NCI-H774 (cell line): Measurements from ENCODE around the gene GJC2.
"Not testable (repeated sequence)": the region's sequence is repeated elsewhere in the genome, so short reads cannot be mapped to it uniquely, and the experiment has no call there.

Experiments
- DNase-seq: peaks from one replicate; lab custom pipeline; 2025; lab: John Stamatoyannopoulos, UW

GJC2 gene

DNA sequence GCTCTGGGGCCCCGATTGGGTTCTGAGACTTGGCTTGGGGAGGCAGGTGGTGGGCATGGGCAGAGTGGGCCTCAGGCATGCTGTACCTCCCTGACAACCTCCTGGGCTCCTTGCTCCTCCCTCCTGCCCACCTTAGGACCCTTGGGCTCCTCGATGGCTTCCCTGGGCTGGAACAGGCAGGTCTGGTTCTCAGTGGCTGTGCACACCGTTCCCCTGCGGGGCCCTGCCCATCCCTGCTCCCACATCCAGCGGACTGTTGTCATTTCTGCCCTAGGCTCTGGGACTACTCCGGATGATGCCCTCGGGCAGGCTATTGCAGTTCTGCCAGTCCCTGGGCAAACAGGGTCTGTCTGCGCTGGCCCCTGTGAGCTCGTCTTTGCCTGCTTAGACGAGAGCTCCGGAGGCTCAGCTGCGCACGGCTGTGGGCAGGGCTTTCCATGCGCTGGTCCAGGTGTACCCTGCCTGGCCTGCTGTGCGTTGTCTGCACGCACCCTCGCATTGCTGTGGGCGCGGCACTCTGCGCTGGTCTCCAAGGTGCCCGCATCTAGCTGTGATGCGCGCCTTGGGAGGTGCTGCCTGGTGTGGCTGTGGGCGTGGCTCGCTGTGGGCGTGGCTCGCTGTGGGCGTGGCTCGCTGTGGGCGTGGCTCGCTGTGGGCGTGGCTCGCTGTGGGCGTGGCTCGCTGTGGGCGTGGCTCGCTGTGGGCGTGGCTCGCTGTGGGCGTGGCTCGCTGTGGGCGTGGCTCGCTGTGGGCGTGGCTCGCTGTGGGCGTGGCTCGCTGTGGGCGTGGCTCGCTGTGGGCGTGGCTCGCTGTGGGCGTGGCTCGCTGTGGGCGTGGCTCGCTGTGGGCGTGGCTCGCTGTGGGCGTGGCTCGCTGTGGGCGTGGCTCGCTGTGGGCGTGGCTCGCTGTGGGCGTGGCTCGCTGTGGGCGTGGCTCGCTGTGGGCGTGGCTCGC is 24.1 kb downstream of the GJC2 start:
- DNase-seq = peak; percentile 47

DNA sequence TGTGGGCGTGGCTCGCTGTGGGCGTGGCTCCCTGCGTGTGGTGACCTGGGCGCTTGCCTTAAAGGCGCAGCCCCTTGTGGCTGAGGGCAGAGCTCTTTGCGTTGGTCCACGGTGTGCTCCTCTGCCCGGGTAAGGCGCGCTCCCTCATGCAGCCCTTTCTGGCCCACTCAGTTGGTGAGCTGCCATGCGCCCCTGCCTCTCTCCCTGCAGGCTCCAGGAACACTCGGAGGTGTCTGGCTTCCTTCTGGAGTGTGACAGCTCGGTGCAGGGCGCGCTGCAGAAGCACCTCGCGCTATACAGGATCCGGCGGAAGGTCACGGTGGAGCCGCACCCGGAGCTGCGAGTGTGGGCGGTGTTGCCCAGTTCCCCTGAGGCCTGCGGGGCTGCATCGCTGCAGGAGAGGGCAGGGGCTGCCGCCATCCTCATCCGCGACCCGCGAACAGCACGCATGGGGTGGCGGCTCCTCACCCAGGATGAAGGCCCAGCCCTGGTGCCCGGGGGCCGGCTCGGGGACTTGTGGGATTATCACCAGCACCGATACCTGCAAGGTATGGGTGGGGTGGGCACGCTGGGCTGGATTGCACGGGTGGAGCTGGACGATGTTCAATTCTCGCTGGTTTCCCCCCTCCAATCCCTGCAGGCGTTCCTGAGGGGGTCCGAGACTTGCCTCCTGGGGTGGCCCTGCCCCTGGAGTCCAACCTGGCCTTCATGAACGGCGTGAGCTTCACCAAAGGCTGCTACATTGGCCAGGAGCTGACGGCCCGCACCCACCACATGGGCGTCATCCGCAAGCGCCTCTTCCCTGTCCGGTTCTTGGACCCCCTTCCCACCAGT is 25.0 kb downstream of the GJC2 start:
- DNase-seq = peak; percentile 18

DNA sequence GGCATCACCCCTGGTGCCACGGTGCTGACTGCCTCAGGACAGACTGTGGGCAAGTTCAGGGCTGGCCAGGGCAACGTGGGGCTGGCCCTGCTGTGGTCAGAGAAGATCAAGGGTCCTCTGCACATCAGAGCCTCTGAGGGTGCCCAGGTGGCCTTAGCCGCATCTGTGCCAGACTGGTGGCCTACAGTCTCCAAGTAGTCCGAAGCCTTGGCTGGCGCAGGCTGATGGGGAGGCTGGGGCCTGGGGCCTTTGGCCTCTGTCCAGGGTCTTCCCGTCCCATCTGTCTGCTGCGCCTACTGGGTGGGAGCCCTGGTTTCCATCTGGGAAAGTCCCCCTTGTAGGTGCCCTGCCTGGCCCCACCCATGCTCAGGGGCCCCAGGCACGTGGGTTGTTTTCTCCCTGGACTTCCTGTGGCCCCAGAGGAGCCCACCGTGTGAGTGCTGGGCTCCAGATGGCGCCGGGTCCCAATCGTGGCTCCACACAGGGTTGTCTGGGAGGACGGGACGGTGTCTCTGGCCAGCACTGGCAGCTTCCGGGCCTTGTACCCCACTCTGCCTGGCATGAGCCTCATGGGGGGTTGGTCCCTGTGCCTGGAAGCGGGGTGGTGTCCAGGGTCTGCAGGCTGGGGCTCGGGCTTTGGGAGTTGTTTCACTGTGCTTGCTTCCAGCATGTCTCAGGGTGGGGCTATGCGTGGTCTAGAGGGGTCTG is 25.7 kb downstream of the GJC2 start:
- DNase-seq = no peak

DNA sequence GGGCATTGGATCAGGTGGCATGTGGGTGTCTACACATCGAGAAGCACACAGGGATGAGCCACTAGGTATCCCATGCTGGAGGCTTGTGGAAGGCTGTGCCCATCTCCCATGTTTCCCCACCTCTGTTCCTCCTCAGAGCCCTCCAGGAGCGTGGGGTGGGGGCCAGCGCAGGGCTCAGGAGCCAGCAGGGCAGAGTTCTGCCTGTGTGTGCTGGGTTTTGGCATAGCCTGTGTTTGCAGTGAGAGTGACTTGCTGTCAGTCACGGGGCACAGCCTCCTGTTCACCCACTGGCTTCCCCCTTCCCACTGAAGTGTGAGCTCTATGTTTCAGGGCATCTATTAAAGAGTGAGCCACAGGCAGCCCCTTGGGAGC is 26.3 kb downstream of the GJC2 start:
- no peak for DNase-seq

DNA sequence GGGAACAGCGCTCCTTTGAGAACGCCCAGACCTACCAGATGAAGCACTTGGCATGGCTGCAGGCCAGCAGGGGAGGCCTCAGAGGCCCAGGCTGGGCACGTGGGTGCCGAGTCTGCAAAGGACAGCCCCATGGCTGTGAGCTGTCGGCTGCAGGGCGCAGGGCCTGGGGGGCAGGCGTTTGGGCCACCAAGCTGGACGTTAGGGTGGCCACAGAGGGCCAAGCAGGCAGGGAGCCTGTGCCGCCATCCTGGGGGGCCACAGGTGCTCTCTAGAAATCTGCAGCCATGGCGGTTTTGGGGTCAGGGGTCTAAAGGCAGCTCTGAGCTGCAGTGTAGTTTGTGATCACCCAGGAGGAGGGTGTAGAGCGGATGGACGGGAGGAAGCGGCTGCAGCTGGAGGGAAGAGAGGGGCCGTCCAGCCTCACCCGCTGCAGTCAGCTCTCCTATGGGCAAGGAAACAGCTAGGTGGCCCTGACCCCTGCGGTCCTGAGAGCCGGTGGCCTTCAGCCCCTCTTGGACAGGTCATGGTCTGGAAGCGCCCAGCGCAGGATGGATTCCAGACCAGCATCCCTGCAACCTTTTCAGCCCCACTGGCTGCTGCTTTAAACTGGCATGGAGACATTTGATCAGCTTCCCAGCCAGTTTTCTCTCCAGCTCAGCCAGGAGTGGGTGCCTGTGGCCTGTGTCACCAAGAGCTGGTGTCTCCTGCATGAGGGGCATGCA is 26.9 kb downstream of the GJC2 start:
- DNase-seq = no peak

DNA sequence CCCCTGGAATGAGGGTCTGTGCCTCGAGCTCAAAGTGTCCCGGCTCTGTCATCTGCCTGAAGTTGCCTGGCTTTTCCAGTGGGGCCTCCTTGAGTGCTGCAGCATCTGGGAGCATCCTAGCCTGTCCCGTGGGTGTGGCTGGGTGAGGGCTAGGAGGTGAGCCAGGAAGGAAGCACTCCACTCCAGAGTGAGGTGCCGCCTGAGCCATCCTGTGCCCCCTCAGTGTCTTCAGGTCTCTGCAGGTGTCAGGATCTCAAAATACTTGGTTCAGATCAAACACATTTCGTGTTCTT is 27.4 kb downstream of the GJC2 start:
- no peak for DNase-seq

DNA sequence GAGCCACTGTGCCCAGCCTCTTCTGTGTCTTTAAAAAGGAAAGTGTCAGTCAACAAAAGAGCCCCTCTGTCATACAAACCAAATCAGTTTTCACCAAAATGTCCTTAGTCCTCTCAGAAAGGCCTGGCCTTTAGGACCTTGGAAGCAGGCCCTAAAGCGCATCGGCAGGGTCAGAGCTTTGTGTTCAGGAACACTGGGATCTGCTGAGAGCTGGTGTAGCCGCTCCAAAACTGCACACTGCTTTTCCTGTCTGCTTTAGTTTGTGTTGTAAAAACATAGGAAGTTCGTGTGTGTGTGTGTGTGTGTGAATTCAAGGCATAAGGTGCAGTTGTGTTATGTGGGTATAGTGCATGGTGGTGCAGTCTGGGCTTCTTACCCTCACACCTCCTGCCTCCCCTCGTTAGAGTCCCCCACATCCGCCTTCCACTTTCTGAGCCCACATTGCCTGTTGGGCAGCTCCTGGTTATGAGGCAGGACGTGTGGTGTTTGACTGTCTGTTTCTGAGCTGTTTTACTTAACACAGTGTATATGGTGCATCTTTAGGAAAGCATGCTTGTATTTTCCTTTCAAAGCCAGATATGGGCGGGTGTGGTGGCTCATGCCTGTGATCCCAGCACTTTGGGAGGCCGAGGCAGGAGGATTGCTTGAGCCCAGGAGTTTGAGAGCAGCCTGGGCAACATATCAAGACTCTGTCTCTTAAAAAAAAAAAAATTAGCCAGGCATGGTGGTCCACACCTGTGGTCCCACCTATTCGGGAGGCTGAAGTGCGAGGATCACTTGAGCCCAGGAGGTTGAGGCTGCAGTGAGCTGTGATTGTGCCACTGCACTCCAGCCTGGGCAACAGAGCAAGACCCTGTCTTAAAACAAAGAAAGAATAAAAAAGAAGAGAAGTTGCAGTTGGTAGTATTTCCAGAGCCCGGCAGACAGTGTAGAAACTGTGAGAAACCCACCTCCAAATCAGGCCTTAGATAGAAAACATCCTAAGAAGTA is 28.3 kb downstream of the GJC2 start:
- no peak for DNase-seq

DNA sequence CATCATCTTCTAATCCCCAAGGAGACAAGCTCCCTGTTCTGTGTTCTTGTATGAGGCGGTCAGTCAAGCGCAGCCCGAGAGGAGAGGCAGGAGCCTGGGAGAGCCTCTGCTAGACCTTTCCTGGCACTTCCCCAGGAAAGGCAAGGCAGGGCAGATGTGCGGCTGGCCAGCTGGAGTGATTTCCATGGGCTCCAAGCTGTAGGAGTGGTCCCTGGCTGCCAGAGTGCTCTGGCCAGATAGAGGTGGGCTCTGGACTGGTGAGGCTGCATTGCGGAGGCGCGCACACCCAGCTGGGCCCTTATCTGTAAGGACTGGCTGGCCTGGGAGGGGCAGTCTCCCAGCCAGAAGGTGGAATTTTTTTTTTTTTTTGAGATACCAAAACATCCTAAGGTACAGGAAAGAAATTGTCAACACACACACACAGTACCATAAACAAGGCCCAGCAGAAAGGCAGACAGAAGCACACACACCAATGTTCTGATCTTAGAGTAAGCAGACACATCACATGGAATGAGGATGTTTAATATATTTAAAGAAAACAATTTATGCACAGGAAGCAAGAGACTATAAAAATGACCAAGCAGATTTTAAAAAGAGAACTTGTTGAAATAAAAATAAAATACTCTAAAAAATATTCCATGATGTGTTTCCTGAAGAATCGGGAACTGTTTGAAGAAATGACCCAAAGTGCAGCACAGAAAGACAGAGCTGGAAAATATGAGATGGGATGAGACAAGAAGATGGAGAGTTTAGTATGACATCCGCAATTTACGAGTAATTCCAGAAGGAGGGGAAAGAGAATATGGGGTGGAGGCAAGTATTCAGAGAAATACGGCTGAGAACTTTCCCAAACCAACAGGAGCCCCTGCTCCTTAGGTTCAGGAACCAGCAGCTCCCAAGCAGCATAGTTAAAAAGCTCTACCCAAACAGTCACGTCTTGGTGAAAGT is 29.3 kb downstream of the GJC2 start:
- no peak for DNase-seq

DNA sequence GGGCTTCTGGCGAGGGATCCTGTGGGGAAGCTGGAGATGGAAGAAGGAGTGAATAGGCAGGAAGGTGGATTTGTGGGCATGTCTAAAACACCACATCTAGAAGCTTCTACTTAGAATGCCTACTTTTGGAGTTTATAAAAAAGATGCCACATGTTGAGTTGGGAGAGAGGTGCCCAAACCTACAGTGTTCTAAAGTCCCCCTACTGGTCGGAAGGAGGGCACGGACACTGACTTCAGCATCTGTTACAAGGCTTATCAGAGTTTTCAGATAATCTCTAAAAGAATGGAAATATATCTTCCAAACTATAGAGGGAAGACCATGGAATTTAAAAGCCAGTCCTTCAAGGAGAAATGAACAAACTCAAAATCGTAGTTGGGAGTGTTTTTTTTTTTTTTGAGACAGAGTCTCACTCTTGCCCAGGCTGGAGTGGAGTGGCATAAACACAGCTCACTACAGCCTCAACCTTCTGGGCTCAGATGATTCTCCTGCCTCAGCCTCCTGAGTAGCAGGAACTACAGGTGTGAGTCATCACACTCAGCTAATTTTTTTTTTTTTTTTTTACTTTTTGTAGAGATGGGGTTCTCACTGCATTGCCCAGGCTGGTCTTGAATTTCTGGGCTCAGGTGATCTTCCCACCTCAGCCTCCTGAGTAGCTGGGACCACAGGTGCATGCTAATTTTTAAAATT is 30.7 kb downstream of the GJC2 start:
- no peak for DNase-seq

DNA sequence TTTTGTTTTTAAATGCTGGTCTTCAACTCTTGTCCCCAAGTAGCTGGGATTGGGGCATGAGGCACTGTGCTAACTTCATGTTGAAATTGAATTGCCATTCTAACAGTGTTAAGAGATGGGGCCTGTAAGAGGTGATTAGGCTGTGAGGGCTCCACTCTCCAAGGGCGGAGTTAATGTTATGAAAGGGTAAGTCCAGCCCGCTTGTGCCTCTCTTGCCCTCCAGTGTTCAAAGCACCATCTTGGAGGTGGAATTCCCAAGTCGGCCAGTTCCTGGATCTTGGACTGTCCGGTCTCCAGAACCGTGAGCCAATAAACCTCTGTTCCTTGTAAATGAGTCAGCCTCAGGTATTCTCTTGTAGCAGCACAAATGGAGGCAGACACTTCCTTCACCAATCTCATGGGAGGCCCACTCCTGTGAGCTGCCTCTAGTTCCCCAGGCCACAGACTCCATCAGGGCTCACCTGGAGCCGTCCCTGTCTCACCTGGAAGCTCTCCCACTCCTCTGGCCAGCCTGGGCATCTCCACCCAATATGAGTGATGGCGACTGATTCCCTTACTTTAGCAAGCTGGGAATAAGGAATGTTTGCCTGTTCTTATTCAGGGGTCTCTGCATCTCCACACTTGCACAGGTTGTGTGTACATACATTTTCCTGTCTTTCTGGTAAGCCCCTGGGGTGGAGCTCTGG is 31.4 kb downstream of the GJC2 start:
- no peak for DNase-seq

DNA sequence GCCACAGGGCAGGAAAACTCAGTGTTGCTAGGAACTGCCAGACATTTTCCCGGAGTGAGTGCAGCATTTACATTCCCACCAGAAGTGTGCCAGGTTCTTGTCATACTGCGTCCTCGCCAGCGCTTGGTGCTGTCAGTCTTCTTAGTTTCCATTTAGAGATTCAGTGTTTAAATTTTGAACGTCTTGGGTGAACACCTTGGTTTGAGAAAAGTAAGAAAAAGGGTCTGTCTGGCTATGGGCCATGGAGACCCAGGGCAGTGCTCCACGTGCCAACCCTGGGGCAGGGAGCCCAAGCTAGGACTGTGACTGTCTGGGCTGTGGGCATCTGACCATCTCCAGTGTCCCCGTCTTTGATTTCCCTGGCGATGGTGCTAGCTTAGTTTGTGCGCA is 31.9 kb downstream of the GJC2 start:
- DNase-seq = no peak

DNA sequence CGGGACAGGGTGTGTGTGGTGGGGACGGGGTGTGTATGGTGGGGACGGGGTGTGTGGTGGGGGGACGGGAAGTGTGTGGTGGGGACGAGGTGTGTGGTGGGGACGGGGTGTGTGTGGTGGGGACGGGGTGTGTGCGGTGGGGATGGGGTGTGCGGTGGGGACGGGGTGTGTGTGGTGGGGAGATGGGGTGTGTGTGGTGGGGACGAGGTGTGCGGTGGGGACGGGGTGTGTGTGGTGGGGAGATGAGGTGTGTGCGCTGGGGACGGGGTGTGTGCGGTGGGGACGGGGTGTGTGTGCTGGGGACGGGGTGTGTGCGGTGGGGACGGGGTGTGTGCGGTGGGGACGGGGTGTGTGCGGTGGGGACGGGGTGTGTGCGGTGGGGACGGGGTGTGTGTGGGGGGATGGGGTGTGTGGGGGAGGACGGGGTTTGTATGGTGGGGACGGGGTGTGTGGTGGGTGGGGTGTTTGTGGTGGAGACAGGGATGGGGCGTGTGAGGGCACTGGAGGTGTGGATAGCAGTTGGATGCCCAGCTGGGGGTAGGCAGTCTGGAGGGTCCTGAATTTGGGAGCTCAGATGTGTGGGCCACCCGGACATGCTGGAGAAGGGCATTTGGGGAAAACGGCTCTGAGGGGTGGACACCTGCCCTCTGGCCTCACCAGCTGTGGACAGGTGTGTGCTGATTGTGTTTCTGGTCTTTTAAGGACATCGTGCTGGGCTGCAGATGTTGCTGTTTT is 32.7 kb downstream of the GJC2 start:
- no peak for DNase-seq

DNA sequence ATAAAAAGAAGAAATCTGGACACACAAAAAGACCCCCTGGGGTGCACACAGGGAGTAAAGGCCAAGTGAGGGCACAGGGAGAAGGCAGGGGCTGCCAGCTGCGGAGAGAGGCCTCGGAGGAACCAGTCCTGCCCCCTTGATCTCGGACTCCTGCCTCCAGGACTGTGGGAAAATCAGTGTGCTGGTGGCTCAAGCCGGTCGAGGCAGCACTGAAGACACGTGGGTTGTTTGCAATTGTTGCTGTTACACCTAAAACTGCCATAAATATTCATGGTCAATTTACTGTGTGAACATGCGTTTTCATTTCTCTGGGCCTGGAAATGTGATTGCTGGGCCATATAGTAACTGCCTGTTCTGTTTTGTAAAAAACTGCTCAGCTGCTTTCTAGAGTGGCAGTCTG is 34.4 kb downstream of the GJC2 start:
- no peak for DNase-seq

DNA sequence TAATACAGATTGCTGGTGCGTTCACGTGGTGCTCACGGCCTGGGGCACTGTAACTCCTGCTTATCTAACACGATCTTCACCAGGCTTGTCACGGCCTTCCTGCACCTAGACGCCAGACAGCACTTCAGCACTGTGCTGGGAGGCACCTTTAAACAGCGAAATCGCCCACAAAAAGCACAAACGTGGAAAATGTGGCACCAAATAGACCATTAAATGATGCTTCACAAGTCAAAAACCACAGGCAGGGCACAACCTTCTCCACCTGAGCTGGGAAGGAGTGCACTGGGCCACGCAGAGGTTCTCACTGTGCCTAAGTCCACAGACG is 35.9 kb downstream of the GJC2 start:
- DNase-seq = no peak

DNA sequence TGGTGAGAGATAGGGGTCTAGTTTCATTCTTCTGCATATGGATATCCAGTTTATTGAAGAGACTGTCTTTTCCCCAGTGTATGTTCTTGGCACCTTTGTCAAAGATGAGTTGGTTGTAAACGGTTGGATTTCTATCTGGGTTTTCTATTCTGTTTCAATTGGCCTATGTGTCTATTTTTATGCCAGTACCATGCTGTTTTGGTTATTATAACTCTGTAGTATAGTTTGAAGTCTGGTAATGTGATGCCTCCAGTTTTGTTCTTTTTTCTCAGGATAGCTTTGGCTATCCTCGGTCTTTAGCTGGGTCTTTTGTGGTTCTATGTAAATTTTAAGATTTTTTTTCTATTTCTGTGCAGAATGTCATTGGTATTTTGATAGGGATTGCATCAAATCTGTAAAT is 38.5 kb downstream of the GJC2 start:
- DNase-seq = not testable (repeated sequence)

DNA sequence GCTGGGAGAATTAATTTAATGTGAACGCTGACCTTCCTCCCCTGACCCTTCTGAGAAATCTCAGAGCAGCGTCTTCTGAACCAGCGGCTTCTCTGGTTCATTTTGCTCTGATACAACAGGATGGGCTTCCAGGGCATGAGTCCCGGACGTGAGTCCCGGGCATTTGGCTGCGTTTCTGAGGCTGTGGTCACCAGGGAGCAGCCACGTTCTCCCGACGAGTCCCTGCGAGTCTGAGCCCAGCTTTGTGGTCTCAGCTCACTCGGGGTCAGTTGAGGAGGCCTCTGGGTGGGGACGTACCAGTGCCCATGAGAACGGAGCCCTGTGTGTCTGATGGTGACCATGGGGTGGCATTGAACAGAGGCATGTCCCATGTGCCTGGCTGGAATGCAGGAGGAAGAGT is 40.5 kb downstream of the GJC2 start:
- no peak for DNase-seq

DNA sequence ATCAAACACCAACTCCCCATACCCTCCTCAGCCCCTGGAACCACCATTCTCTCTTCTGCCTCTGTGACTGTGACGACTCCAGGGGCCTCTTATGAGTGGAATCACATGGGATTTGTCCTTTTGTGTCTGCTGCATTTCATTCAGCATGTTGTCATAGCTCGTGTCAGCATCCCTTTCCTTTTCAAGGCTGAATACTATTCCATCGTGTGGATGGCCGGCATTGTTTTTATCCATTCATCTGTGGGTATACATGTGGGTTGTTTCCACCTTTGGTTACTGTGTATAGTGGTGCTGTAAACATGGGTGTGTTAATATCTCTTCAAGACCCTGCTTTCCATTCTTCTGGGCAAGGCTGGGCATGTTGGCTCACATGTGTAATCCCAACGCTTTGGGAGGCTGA is 41.0 kb downstream of the GJC2 start:
- no peak for DNase-seq

DNA sequence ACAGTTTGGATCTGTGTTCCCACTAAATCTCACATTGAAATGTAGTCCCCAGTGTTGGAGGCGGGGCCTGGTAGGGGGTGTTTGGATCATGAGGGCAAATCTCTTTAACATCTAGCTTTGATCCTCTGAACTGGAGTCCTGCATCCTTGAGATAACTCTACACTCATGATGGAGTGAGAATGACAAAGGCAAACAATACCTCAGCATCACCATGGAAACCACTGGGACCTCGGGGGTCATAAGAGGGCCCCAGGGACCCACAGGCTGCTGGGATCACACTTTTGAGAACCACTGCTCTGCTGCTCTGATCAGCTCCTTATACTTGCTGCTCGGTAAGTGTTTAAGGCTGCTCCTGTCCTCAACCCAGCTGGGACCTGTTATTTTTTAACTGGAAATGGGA is 44.7 kb downstream of the GJC2 start:
- DNase-seq = no peak
